Cerebellar nuclear complex (tissue), 1 donor: ENCODE results near the gene SPATC1L.

Experiments
- DNase-seq, 2 experiments: peaks; one replicate each; lab custom pipeline; 2025; lab: John Stamatoyannopoulos, UW

The SPATC1L gene

GRCh38 chr21:46161633-46162592 lies 22.3 kb downstream of the SPATC1L start:
- no peak for DNase-seq

GRCh38 chr21:46160907-46161632 lies 23.2 kb downstream of the SPATC1L start:
- no peak for DNase-seq

GRCh38 chr21:46160657-46160906 lies 23.7 kb downstream of the SPATC1L start:
- DNase-seq = no peak

- no peak for DNase-seq
These were observed 24.2 kb downstream of the SPATC1L start for GRCh38 chr21:46159841-46160656.

GRCh38 chr21:46159390-46159789 lies 24.9 kb downstream of the SPATC1L start:
- DNase-seq = no peak

- no peak for DNase-seq
These were observed 25.5 kb downstream of the SPATC1L start for GRCh38 chr21:46158666-46159300.

GRCh38 chr21:46157987-46158451 lies 26.2 kb downstream of the SPATC1L start:
- no peak for DNase-seq

- DNase-seq = no peak
These were observed 26.8 kb downstream of the SPATC1L start for GRCh38 chr21:46157396-46157986.

GRCh38 chr21:46156678-46157077 lies 27.6 kb downstream of the SPATC1L start:
- DNase-seq = no peak

GRCh38 chr21:46156378-46156645 lies 27.9 kb downstream of the SPATC1L start:
- DNase-seq = no peak

- no peak for DNase-seq
These were observed 28.5 kb downstream of the SPATC1L start, which contains the start of gene FTCD for GRCh38 chr21:46155514-46156377. Gene FTCD, minus strand, starts transcription at chr21:46155579. Its CDS starts 56 bp downstream, at chr21:46155523.

- no peak for DNase-seq
These were observed 29.2 kb downstream of the SPATC1L start for GRCh38 chr21:46154955-46155513.

GRCh38 chr21:46154155-46154954 lies 29.9 kb downstream of the SPATC1L start:
- no peak for DNase-seq

- DNase-seq = no peak
These were observed 30.8 kb downstream of the SPATC1L start for GRCh38 chr21:46153247-46154154.

- DNase-seq = no peak
These were observed 31.4 kb downstream of the SPATC1L start for GRCh38 chr21:46152927-46153246.

GRCh38 chr21:46151989-46152926 lies 32.0 kb downstream of the SPATC1L start:
- no peak for DNase-seq

GRCh38 chr21:46151261-46151988 lies 32.8 kb downstream of the SPATC1L start:
- DNase-seq = no peak
